GM20000 (cell line): ENCODE measurements around the gene MAGEA6.
"Not testable (repeated sequence)": the region's sequence is repeated elsewhere in the genome, so short reads cannot be mapped to it uniquely, and the experiment has no call there.

ENCODE experiments used
- DNase-seq: peaks from one replicate; pipeline ENCODE4 v3.0.0; 2012; ENCODE audit warnings: low spot score
- CTCF ChIP-seq: IDR thresholded peaks from 2 replicates; pipeline ENCODE4 v1.5.1; 2012; ENCODE audit warnings: mild to moderate bottlenecking, control low read depth; ENCODE audit errors: extremely low read depth, missing control alignments

The MAGEA6 gene

GRCh38 chrX:152769549-152770289 lies at the start of gene MAGEA6:
TSS of gene MAGEA6 (minus strand) at chrX:152769689. CDS start at chrX:152767650, 2,039 bp downstream.
- not testable (repeated sequence) for DNase-seq

GRCh38 chrX:152819266-152819665 lies 49.8 kb upstream of the MAGEA6 start:
- TF ChIP-seq CTCF, result no peak
- no peak for DNase-seq

GRCh38 chrX:152818356-152818755 lies 48.9 kb upstream of the MAGEA6 start:
- no peak for DNase-seq

GRCh38 chrX:152817078-152817764 lies 47.7 kb upstream of the MAGEA6 start:
- TF ChIP-seq CTCF, result no peak
- DNase-seq, result no peak

More at GRCh38 chrX:152818356-152818755, 48.9 kb upstream of the MAGEA6 start:
- TF ChIP-seq CTCF, result no peak

GRCh38 chrX:152814048-152814447 lies 44.6 kb upstream of the MAGEA6 start:
- no peak for DNase-seq
- no peak for TF ChIP-seq CTCF

GRCh38 chrX:152813206-152813605 lies 43.7 kb upstream of the MAGEA6 start:
- no peak for TF ChIP-seq CTCF
- no peak for DNase-seq

- TF ChIP-seq CTCF, result no peak
- DNase-seq, result no peak
Observed at GRCh38 chrX:152810403-152810802, 40.9 kb upstream of the MAGEA6 start.
